Spinal cord (tissue), 10 donors: ENCODE measurements around the gene CEP63. TPM values are rescaled to one million over a fixed set of nuclear protein-coding genes. Genes with fewer than 3 reads are reported as not detected.

ENCODE experiments used
- DNase-seq, 6 donors: peaks; one replicate each; pipeline versions ENCODE4 v3.0.0 to v3.0.0-alpha.2; 2013 to 2015; ENCODE audit warnings: low spot score in 6 of 6, low read depth in 4 of 6
- H3K27ac ChIP-seq: one replicate; pipeline ENCODE4 v1.5.1; 2013; ENCODE audit warnings: low read depth, low read length, control low read depth
- H3K27me3 ChIP-seq: one replicate; pipeline ENCODE4 v1.6.1; 2013; ENCODE audit warnings: low read length; ENCODE audit not compliant: control insufficient read depth, insufficient read depth
- H3K36me3 ChIP-seq: one replicate; pipeline ENCODE4 v1.6.1; 2013; ENCODE audit warnings: low read length; ENCODE audit not compliant: control insufficient read depth, insufficient read depth
- H3K4me1 ChIP-seq: one replicate; pipeline ENCODE4 v1.6.1; 2013; ENCODE audit warnings: low read length; ENCODE audit not compliant: control insufficient read depth, insufficient read depth
- H3K4me3 ChIP-seq: one replicate; pipeline ENCODE4 v1.5.1; 2013; ENCODE audit warnings: low read depth, low read length, control low read depth
- H3K9me3 ChIP-seq: one replicate; pipeline ENCODE4 v1.6.1; 2013; ENCODE audit warnings: low read length; ENCODE audit not compliant: control insufficient read depth, insufficient read depth
- WGBS: methylation state at CpG from one replicate; pipeline ENCODE4 v1.1.5; 2013; ENCODE audit warnings: missing lambda C conversion rate; ENCODE audit not compliant: insufficient coverage; 5-methylcytosine and 5-hydroxymethylcytosine counted together
- polyA plus RNA-seq, 2 donors: library from polyadenylated mRNA; unstranded; fragments of 120-200 nt; gene quantifications; one replicate each; pipeline ENCODE4 v1.2.1, GENCODE V29; 2013; ENCODE audit not compliant: insufficient read length in 2 of 2
- total RNA-seq, 2 donors: library from RNA; depleted of rRNA in 1 of 2; stranded (reverse); fragments of 120-200 nt in 1 of 2; fragments of >200 nt in 1 of 2; gene quantifications; one replicate each; pipeline versions ENCODE4 v1.2.3 to v1.2.4, GENCODE V29; 2013 to 2014
- donor health status: healthy.

CEP63 gene
- total and polyA plus RNA-seq, 4 donors, result 26.3 to 35.2 (median 28.6) TPM

- Histone ChIP-seq H3K27ac (peak overlapping the region; percentile 92), H3K27me3 (no peaks in the 10 kb centered on the region), H3K4me1 (peaks cover 20% of the 10 kb centered on the region), H3K4me3 (no peak overlapping the region), H3K36me3 (no peaks in the 10 kb centered on the region), H3K9me3 (no peaks in the 10 kb centered on the region)
- 18% methylated on average over 3 of the region's 13 CpGs for WGBS
- DNase-seq, result peak in 5 of 6 donors; percentile 55 to 98 (median 72)
Measured at GRCh38 chr3:134464064-134464688, 21.7 kb upstream of the CEP63 start.

- H3K27ac ChIP-seq, result peak overlapping the region; percentile 92
- no peaks in the 10 kb centered on the region for H3K27me3 ChIP-seq
- no peaks in the 10 kb centered on the region for H3K9me3 ChIP-seq
- H3K36me3 ChIP-seq, result no peaks in the 10 kb centered on the region
- 70% methylated on average over 8 of the region's 8 CpGs for WGBS
- peaks cover 20% of the 10 kb centered on the region for H3K4me1 ChIP-seq
- DNase-seq, result no peak
- H3K4me3 ChIP-seq, result no peak overlapping the region
Measured at GRCh38 chr3:134464689-134465365, 21.0 kb upstream of the CEP63 start.

GRCh38 chr3:134466331-134466730 lies 19.5 kb upstream of the CEP63 start:
- no CpG with 5 or more reads among the region's 1 CpG for WGBS
- Histone ChIP-seq H3K4me3 (no peak overlapping the region), H3K27ac (no peak overlapping the region), H3K36me3 (no peaks in the 10 kb centered on the region), H3K4me1 (peaks cover 20% of the 10 kb centered on the region), H3K27me3 (no peaks in the 10 kb centered on the region), H3K9me3 (no peaks in the 10 kb centered on the region)
- peak in 1 of 6 donors; percentile 81 for DNase-seq

- Histone ChIP-seq H3K27ac (no peak overlapping the region), H3K9me3 (no peaks in the 10 kb centered on the region), H3K36me3 (no peaks in the 10 kb centered on the region), H3K27me3 (no peaks in the 10 kb centered on the region), H3K4me3 (no peak overlapping the region), H3K4me1 (peaks cover 15% of the 10 kb centered on the region)
- DNase-seq, result no peak
- WGBS, result no CpG with 5 or more reads among the region's 4 CpGs
Measured at GRCh38 chr3:134468519-134468918, 17.3 kb upstream of the CEP63 start.

- 100% methylated on average over 1 of the region's 8 CpGs for WGBS
Measured at GRCh38 chr3:134471521-134472193, 14.2 kb upstream of the CEP63 start.

GRCh38 chr3:134472831-134473230 lies 13.0 kb upstream of the CEP63 start:
- no peak for DNase-seq
- WGBS, result 94% methylated on average over 3 of the region's 6 CpGs
- Histone ChIP-seq H3K27me3 (no peaks in the 10 kb centered on the region), H3K27ac (no peak overlapping the region), H3K36me3 (peaks cover 2% of the 10 kb centered on the region), H3K9me3 (no peaks in the 10 kb centered on the region), H3K4me1 (peaks cover 3% of the 10 kb centered on the region), H3K4me3 (no peak overlapping the region)

More at GRCh38 chr3:134471521-134472193, 14.2 kb upstream of the CEP63 start:
- Histone ChIP-seq H3K9me3 (no peaks in the 10 kb centered on the region), H3K27me3 (no peaks in the 10 kb centered on the region), H3K4me1 (peaks cover 3% of the 10 kb centered on the region), H3K36me3 (peaks cover 2% of the 10 kb centered on the region), H3K4me3 (no peak overlapping the region), H3K27ac (no peak overlapping the region)
- no peak for DNase-seq

GRCh38 chr3:134473868-134474546 lies 11.8 kb upstream of the CEP63 start:
- Histone ChIP-seq H3K4me1 (peaks cover 3% of the 10 kb centered on the region), H3K36me3 (peaks cover 2% of the 10 kb centered on the region), H3K4me3 (no peak overlapping the region), H3K9me3 (no peaks in the 10 kb centered on the region), H3K27me3 (no peaks in the 10 kb centered on the region), H3K27ac (no peak overlapping the region)
- DNase-seq, result peak; percentile 62 to 96 (median 82)
- WGBS, result 20% methylated on average over 5 of the region's 9 CpGs

- no peaks in the 10 kb centered on the region for H3K9me3 ChIP-seq
- DNase-seq, result no peak
- peaks cover 7% of the 10 kb centered on the region for H3K36me3 ChIP-seq
- no peak overlapping the region for H3K27ac ChIP-seq
- no peaks in the 10 kb centered on the region for H3K27me3 ChIP-seq
- WGBS, result 94% methylated on average over 5 of the region's 5 CpGs
- peaks cover 3% of the 10 kb centered on the region for H3K4me1 ChIP-seq
- no peak overlapping the region for H3K4me3 ChIP-seq
Measured at GRCh38 chr3:134474956-134475355, 10.9 kb upstream of the CEP63 start.

GRCh38 chr3:134476306-134476705 lies 9.6 kb upstream of the CEP63 start:
- no peak overlapping the region for H3K4me3 ChIP-seq
- WGBS, result 76% methylated on average over 3 of the region's 4 CpGs
- no peaks in the 10 kb centered on the region for H3K27me3 ChIP-seq
- no peak for DNase-seq
- H3K27ac ChIP-seq, result no peak overlapping the region
- H3K36me3 ChIP-seq, result peaks cover 14% of the 10 kb centered on the region
- no peaks in the 10 kb centered on the region for H3K9me3 ChIP-seq
- peaks cover 3% of the 10 kb centered on the region for H3K4me1 ChIP-seq
